GM15510 (cell line): ENCODE measurements around the gene ANKS4B.

Experiments used
- POLR2A ChIP-seq: IDR thresholded peaks from 3 replicates; pipeline ENCODE4 v1.6.1; 2011; ENCODE audit warnings: borderline replicate concordance; ENCODE audit not compliant: insufficient read length; ENCODE audit errors: extremely low read depth

The ANKS4B gene

GRCh38 chr16:21211486-21211885 is 22.0 kb upstream of the ANKS4B start, which contains the start of gene ZP2:
ZP2 (minus strand) TSS chr16:21211574; CDS start chr16:21211547, 27 bp downstream.
- no peak for TF ChIP-seq POLR2A

GRCh38 chr16:21214086-21214485 is 19.4 kb upstream of the ANKS4B start:
- TF ChIP-seq POLR2A, result no peak

- TF ChIP-seq POLR2A, result no peak
These were observed 16.4 kb upstream of the ANKS4B start for GRCh38 chr16:21217121-21217520.

GRCh38 chr16:21218153-21218552 is 15.3 kb upstream of the ANKS4B start:
- no peak for TF ChIP-seq POLR2A

GRCh38 chr16:21219551-21219950 is 13.9 kb upstream of the ANKS4B start:
- no peak for TF ChIP-seq POLR2A

GRCh38 chr16:21222495-21223337 is 10.8 kb upstream of the ANKS4B start:
- TF ChIP-seq POLR2A, result no peak

GRCh38 chr16:21223787-21224186 is 9.7 kb upstream of the ANKS4B start:
- no peak for TF ChIP-seq POLR2A

GRCh38 chr16:21224800-21225199 is 8.7 kb upstream of the ANKS4B start:
- no peak for TF ChIP-seq POLR2A

- no peak for TF ChIP-seq POLR2A
These were observed 6.8 kb upstream of the ANKS4B start for GRCh38 chr16:21226749-21227148.

GRCh38 chr16:21227866-21228265 is 5.6 kb upstream of the ANKS4B start:
- TF ChIP-seq POLR2A, result no peak

GRCh38 chr16:21228361-21228872 is 5.1 kb upstream of the ANKS4B start:
- TF ChIP-seq POLR2A, result no peak

DNA sequence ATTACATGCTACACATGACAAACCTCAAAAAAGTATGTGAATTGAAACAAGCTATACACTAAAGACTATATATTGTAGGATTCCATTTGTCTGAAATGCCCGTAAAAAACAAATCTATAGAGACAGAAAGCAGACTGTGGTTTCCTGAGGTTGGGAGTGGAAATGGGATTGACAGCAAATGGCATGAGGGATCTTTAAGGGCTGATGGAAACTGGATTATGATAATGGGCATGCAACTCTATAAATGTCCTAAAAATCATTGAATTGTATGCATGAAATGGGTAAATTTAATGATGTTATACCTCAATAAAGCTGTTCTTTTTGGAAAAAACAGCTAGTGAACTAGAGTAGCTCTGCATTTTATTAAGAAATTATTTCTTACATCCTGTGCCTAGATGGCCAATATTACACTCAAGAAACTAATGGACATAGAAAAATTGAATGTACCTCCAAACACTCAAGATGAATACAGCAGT is 416 bp upstream of the ANKS4B start:
- TF ChIP-seq POLR2A, result no peak

- no peak for TF ChIP-seq POLR2A
These were observed 1.7 kb downstream of the ANKS4B start for GRCh38 chr16:21235199-21235585.

GRCh38 chr16:21236831-21237230 is 3.3 kb downstream of the ANKS4B start:
- TF ChIP-seq POLR2A, result no peak

GRCh38 chr16:21239646-21240045 is 6.1 kb downstream of the ANKS4B start:
- TF ChIP-seq POLR2A, result no peak

DNA sequence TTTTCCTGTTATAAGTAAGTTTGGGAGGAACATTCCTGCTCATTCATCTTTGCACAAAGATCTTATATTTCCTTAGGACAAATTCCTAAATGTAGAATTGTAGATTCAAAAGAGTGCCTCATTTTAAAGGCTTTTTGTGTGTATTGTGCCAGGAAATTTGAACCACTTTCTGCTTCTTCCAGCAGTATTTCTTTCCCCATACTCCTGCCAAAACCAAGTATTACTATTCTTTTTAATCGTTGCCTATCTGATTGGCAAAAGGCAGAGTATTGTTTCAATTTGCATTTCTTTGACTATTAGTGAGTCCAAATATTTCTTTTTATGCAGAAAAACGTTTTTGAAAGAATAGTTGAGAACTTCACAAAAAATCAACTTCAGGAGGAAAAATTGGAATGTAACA is 9.3 kb downstream of the ANKS4B start:
- TF ChIP-seq POLR2A, result no peak
